HEK293 (cell line): ENCODE measurements around the gene SPRN.
A peak's percentile ranks its signal among the peaks of the same experiment; 100 is the strongest.

Experiments
- BCL6B ChIP-seq: fragments of 450-650 bp; formaldehyde crosslinking; IDR thresholded peaks from 2 replicates; pipeline ENCODE4 v1.5.1; 2017; ENCODE audit warnings: missing biosample characterization, missing genetic modification characterization
- ELK4 ChIP-seq: IDR thresholded peaks from 2 replicates; pipeline ENCODE4 v1.6.1; 2011; ENCODE audit warnings: mild to moderate bottlenecking, low read depth, low read length, borderline replicate concordance
- GLIS1 ChIP-seq: fragments of 450-650 bp; formaldehyde crosslinking; IDR thresholded peaks from 2 replicates; pipeline ENCODE4 v1.5.1; 2016; ENCODE audit warnings: missing biosample characterization, missing genetic modification characterization
- GLIS2 ChIP-seq: fragments of 450-650 bp; formaldehyde crosslinking; IDR thresholded peaks from 2 replicates; pipeline ENCODE4 v1.5.1; 2016; ENCODE audit warnings: missing biosample characterization, missing genetic modification characterization
- IKZF3 ChIP-seq: fragments of 450-650 bp; IDR thresholded peaks from 2 replicates; pipeline ENCODE4 v1.5.0; 2018; ENCODE audit warnings: missing biosample characterization, mild to moderate bottlenecking, missing genetic modification characterization, moderate library complexity
- KLF8 ChIP-seq: fragments of 450-650 bp; formaldehyde crosslinking; IDR thresholded peaks from 2 replicates; pipeline ENCODE4 v1.5.1; 2016; ENCODE audit warnings: missing biosample characterization, missing genetic modification characterization
- PRDM6 ChIP-seq: fragments of 450-650 bp; formaldehyde crosslinking; IDR thresholded peaks from 2 replicates; pipeline ENCODE4 v1.5.1; 2017; ENCODE audit warnings: missing biosample characterization, missing genetic modification characterization
- REST ChIP-seq: fragments of 450-650 bp; formaldehyde crosslinking; IDR thresholded peaks from 2 replicates; pipeline ENCODE4 v1.5.1; 2016; ENCODE audit warnings: missing biosample characterization, missing genetic modification characterization
- TSHZ1 ChIP-seq: fragments of 450-650 bp; formaldehyde crosslinking; IDR thresholded peaks from 2 replicates; pipeline ENCODE4 v1.5.1; 2016; ENCODE audit warnings: missing biosample characterization, missing genetic modification characterization, borderline replicate concordance
- ZNF146 ChIP-seq: fragments of 450-650 bp; formaldehyde crosslinking; IDR thresholded peaks from 2 replicates; pipeline ENCODE4 v1.5.1; 2016; ENCODE audit warnings: missing biosample characterization, missing genetic modification characterization
- ZNF214 ChIP-seq: fragments of 450-650 bp; formaldehyde crosslinking; IDR thresholded peaks from 2 replicates; pipeline ENCODE4 v1.5.1; 2017; ENCODE audit warnings: missing biosample characterization, mild to moderate bottlenecking, missing genetic modification characterization, borderline replicate concordance
- ZNF266 ChIP-seq: fragments of 450-650 bp; formaldehyde crosslinking; IDR thresholded peaks from 2 replicates; pipeline ENCODE4 v1.5.1; 2016; ENCODE audit warnings: missing biosample characterization, missing genetic modification characterization, low read depth
- ZNF292 ChIP-seq: fragments of 450-650 bp; formaldehyde crosslinking; IDR thresholded peaks from 2 replicates; pipeline ENCODE4 v1.5.1; 2016; ENCODE audit warnings: low read depth, missing biosample characterization, missing genetic modification characterization, borderline replicate concordance
- ZNF423 ChIP-seq: fragments of 450-650 bp; formaldehyde crosslinking; IDR thresholded peaks from 2 replicates; pipeline ENCODE4 v1.5.1; 2016; ENCODE audit warnings: missing biosample characterization, missing genetic modification characterization
- ZNF501 ChIP-seq: fragments of 450-650 bp; formaldehyde crosslinking; IDR thresholded peaks from 2 replicates; pipeline ENCODE4 v1.5.1; 2016; ENCODE audit warnings: missing biosample characterization, missing genetic modification characterization
- ZNF510 ChIP-seq: fragments of 450-650 bp; formaldehyde crosslinking; IDR thresholded peaks from 2 replicates; pipeline ENCODE4 v1.5.1; 2018; ENCODE audit warnings: mild to moderate bottlenecking, missing genetic modification characterization, missing biosample characterization; ENCODE audit not compliant: insufficient replicate concordance
- ZNF518A ChIP-seq: fragments of 450-650 bp; formaldehyde crosslinking; conservative IDR thresholded peaks from 2 replicates; pipeline ENCODE4 v1.5.1; 2016; ENCODE audit warnings: low read depth, missing biosample characterization, missing genetic modification characterization
- ZNF544 ChIP-seq: fragments of 450-650 bp; formaldehyde crosslinking; IDR thresholded peaks from 2 replicates; pipeline ENCODE4 v1.5.0; 2017; ENCODE audit warnings: missing biosample characterization, missing genetic modification characterization
- ZNF548 ChIP-seq: fragments of 450-650 bp; formaldehyde crosslinking; IDR thresholded peaks from 2 replicates; pipeline ENCODE4 v1.5.1; 2016; ENCODE audit warnings: missing biosample characterization, missing genetic modification characterization
- ZNF639 ChIP-seq: fragments of 450-650 bp; formaldehyde crosslinking; IDR thresholded peaks from 2 replicates; pipeline ENCODE4 v1.5.1; 2016; ENCODE audit warnings: missing biosample characterization, missing genetic modification characterization

Gene SPRN

GRCh38 chr10:133375357-133376115, 48.9 kb downstream of the SPRN start (continued):
- no peak for TF ChIP-seq ZNF146 (tag by site-specific recombination)
- TF ChIP-seq ZNF501 = peak; percentile 31; the same call in 1 of the 2 replicates
- TF ChIP-seq KLF8 (tag by site-specific recombination) = no peak
- peak; percentile 91 for TF ChIP-seq ZNF423
- TF ChIP-seq ZNF510 (tag by site-specific recombination) = no peak
- peak; percentile 42; the same call in 1 of the 2 replicates for TF ChIP-seq GLIS2 (tag by site-specific recombination)
- no peak for TF ChIP-seq REST (tag by site-specific recombination)
- TF ChIP-seq TSHZ1 (tag by site-specific recombination) = no peak
- peak; percentile 72 for TF ChIP-seq IKZF3 (tag by site-specific recombination)
- TF ChIP-seq ZNF214 (tag by site-specific recombination) = no peak
- no peak for TF ChIP-seq ZNF518A (tag by site-specific recombination)
- TF ChIP-seq ELK4 = no peak
- TF ChIP-seq ZNF266 = no peak
- no peak for TF ChIP-seq BCL6B (tag by site-specific recombination)
- no peak; the same call in 1 of the 2 replicates for TF ChIP-seq PRDM6 (tag by site-specific recombination)
- TF ChIP-seq ZNF544 (tag by site-specific recombination) = no peak
- no peak for TF ChIP-seq ZNF548
- TF ChIP-seq GLIS1 (tag by site-specific recombination) = peak; percentile 61
- no peak for TF ChIP-seq ZNF292 (tag by site-specific recombination)
- TF ChIP-seq ZNF639 (tag by site-specific recombination) = no peak
